HCT116 (cell line): ENCODE measurements around the gene CERS2. TPM values are rescaled to one million over a fixed set of nuclear protein-coding genes. Genes with fewer than 3 reads are reported as not detected.

Source experiments
- ATAC-seq: fragments of 200-7000 bp; cut with Tn5 transposase; 2 replicates; pipeline ENCODE4 v1.9.1; 2020; ENCODE audit warnings: mild to moderate bottlenecking, moderate library complexity
- BruUV-seq: library from RNA; stranded (reverse); fragments of 400-500 nt; replicated peaks from 2 replicates; lab custom pipeline; 2021; lab: Mats Ljungman, UMichigan
- CTCF ChIA-PET: fragments of 300-600 bp; sonication (Branson Sonifier 250); formaldehyde crosslinking; loops from one replicate; lab custom pipeline; 2021; ENCODE audit warnings: antibody characterized with exemption; lab: Charles Lee
- POLR2A ChIA-PET: fragments of 300-600, 350-600 bp; sonication (Branson Sonifier 250); formaldehyde crosslinking; loops from one replicate; lab custom pipeline; 2021; ENCODE audit warnings: antibody characterized with exemption; lab: Charles Lee
- RAD21 ChIA-PET, 2 experiments: fragments of 300-600 bp; sonication (Branson Sonifier 250); formaldehyde crosslinking; loops; one replicate each; lab custom pipeline; 2023; ENCODE audit warnings: low total read pairs in 2 of 2; ENCODE audit not compliant: uncharacterized antibody in 2 of 2, unreplicated experiment in 2 of 2, low non-redundant PET in 1 of 2; lab: Charles Lee
- DNase-seq: peaks from one replicate; pipeline ENCODE4 v3.0.0-alpha.2; 2010; ENCODE audit warnings: low read depth, low spot score
- H2AFZ ChIP-seq: fragments of 200-600 bp; shearing (Covaris generic), sonication (generic); 2 replicates; pipeline ENCODE4 v1.6.1; 2017; ENCODE audit warnings: low read depth, mixed run types, mixed read lengths, antibody characterized with exemption, low read length; ENCODE audit not compliant: poor library complexity, severe bottlenecking
- H3K27ac ChIP-seq: 2 replicates; pipeline ENCODE4 v1.5.1; 2012; ENCODE audit warnings: low read depth, low read length
- H3K27me3 ChIP-seq: fragments of 200-600 bp; sonication (generic); 2 replicates; pipeline ENCODE4 v1.6.1; 2016; ENCODE audit warnings: mixed run types, low read length, mixed read lengths; ENCODE audit not compliant: insufficient read depth
- H3K36me3 ChIP-seq, 2 experiments: fragments of 200-500 bp in 1 of 2; fragments of 200-600 bp in 1 of 2; sonication (Bioruptor generic) in 1 of 2; sonication (generic) in 1 of 2; 2 replicates each; pipeline versions ENCODE4 v1.5.1 to v1.6.1; 2014 to 2016; ENCODE audit warnings: low read length in 2 of 2, inconsistent platforms in 1 of 2, mixed read lengths in 1 of 2, mixed run types in 1 of 2; ENCODE audit not compliant: insufficient read depth in 2 of 2, control insufficient read depth in 1 of 2
- H3K4me1 ChIP-seq, 2 experiments: fragments of 200-600 bp in 1 of 2; sonication (generic) in 1 of 2; 2 replicates each; pipeline versions ENCODE4 v1.5.1 to v1.6.1; 2012 to 2017; ENCODE audit warnings: low read length in 2 of 2, inconsistent platforms in 1 of 2, mild to moderate bottlenecking in 1 of 2, mixed read lengths in 1 of 2, mixed run types in 1 of 2, moderate library complexity in 1 of 2; ENCODE audit not compliant: insufficient read depth in 2 of 2, control insufficient read depth in 1 of 2
- H3K4me2 ChIP-seq: fragments of 200-600 bp; sonication (generic); 2 replicates; pipeline ENCODE4 v1.6.1; 2017; ENCODE audit warnings: mixed run types, low read length, mixed read lengths
- H3K4me3 ChIP-seq, 2 experiments: fragments of 200-600 bp in 1 of 2; sonication (generic) in 1 of 2; replicated peaks in 1 of 2; 2 replicates each; pipeline ENCODE4 v1.5.1; 2011 to 2016; ENCODE audit warnings: low read length in 2 of 2, control low read depth in 1 of 2, low read depth in 1 of 2, mild to moderate bottlenecking in 1 of 2, mixed read lengths in 1 of 2, mixed run types in 1 of 2
- H3K79me2 ChIP-seq: fragments of 200-600 bp; sonication (generic); 2 replicates; pipeline ENCODE4 v1.6.1; 2017; ENCODE audit warnings: mild to moderate bottlenecking, mixed run types, low read length, moderate library complexity, mixed read lengths; ENCODE audit not compliant: insufficient read depth
- H3K9ac ChIP-seq: fragments of 200-600 bp; sonication (generic); 2 replicates; pipeline ENCODE4 v1.6.1; 2016; ENCODE audit warnings: low read length, mixed read lengths
- H3K9me2 ChIP-seq: fragments of 200-600 bp; sonication (generic), shearing (Covaris generic); 2 replicates; pipeline ENCODE4 v1.6.1; 2017; ENCODE audit warnings: mixed run types, mild to moderate bottlenecking, moderate library complexity; ENCODE audit not compliant: insufficient read depth
- H3K9me3 ChIP-seq, 2 experiments: fragments of 200-500 bp in 1 of 2; fragments of 200-600 bp in 1 of 2; sonication (Bioruptor generic) in 1 of 2; sonication (generic) in 1 of 2; 2 replicates each; pipeline ENCODE4 v1.6.1; 2014 to 2017; ENCODE audit warnings: low read length in 2 of 2, mixed read lengths in 2 of 2, inconsistent platforms in 1 of 2, low read depth in 1 of 2, mild to moderate bottlenecking in 1 of 2, mixed run types in 1 of 2, moderate library complexity in 1 of 2; ENCODE audit not compliant: control insufficient read depth in 1 of 2, insufficient read depth in 1 of 2
- H4K20me1 ChIP-seq: fragments of 200-600 bp; sonication (generic), shearing (Covaris generic); 2 replicates; pipeline ENCODE4 v1.6.1; 2017; ENCODE audit warnings: mixed run types, mild to moderate bottlenecking, moderate library complexity; ENCODE audit not compliant: insufficient read depth
- CBX3 ChIP-seq: IDR thresholded peaks from 2 replicates; pipeline ENCODE4 v1.6.1; 2012; ENCODE audit warnings: low read depth
- ELF1 ChIP-seq: IDR thresholded peaks from 2 replicates; pipeline ENCODE4 v1.6.1; 2012; ENCODE audit warnings: low read depth, borderline replicate concordance
- EZH2 ChIP-seq: fragments of 200-600 bp; sonication (generic); IDR thresholded peaks from 2 replicates; pipeline ENCODE4 v1.6.1; 2017; ENCODE audit warnings: antibody characterized with exemption, mixed run types
- FOSL1 ChIP-seq: IDR thresholded peaks from 2 replicates; pipeline ENCODE4 v1.6.1; 2012; ENCODE audit warnings: low read depth
- JUND ChIP-seq: IDR thresholded peaks from 2 replicates; pipeline ENCODE4 v1.6.1; 2012
- POLR2A ChIP-seq: IDR thresholded peaks from 2 replicates; pipeline ENCODE4 v1.7.0; 2011; ENCODE audit warnings: borderline replicate concordance; ENCODE audit not compliant: insufficient read depth, insufficient read length; ENCODE audit errors: extremely low read depth
- POLR2AphosphoS5 ChIP-seq: IDR thresholded peaks from 2 replicates; pipeline ENCODE4 v1.6.1; 2011; ENCODE audit warnings: mild to moderate bottlenecking, low read depth, low read length, moderate library complexity
- SRF ChIP-seq: IDR thresholded peaks from 2 replicates; pipeline ENCODE4 v1.6.1; 2012; ENCODE audit warnings: low read depth
- TCF7L2 ChIP-seq: IDR thresholded peaks from 2 replicates; pipeline ENCODE4 v1.7.0; 2011; ENCODE audit warnings: borderline replicate concordance, inconsistent platforms; ENCODE audit not compliant: insufficient read depth, insufficient read length; ENCODE audit errors: extremely low read depth
- YY1 ChIP-seq: IDR thresholded peaks from 2 replicates; pipeline ENCODE4 v1.6.1; 2011; ENCODE audit warnings: low read length, low read depth, moderate library complexity, mild to moderate bottlenecking; ENCODE audit not compliant: insufficient replicate concordance; ENCODE audit errors: extremely low read depth
- intact Hi-C: fragments of 100-400 bp; cut with micrococcal nuclease; formaldehyde crosslinking; loops from 2 replicates; pipeline ENCODE4 v1.10.0; 2022
- total RNA-seq: library from RNA; stranded (reverse); gene quantifications from one replicate; pipeline ENCODE4 v1.2.1, GENCODE V29; 2021; ENCODE audit not compliant: unreplicated experiment
- TF ChIP-seq, protein P1 (sequence below), 3 experiments: fragments of 200-600 bp in 1 of 3; sonication (generic) in 1 of 3; IDR thresholded peaks in 2 of 3; conservative IDR thresholded peaks in 1 of 3; 2 replicates each; pipeline ENCODE4 v1.5.1; 2012 to 2017; ENCODE audit warnings: low read depth in 2 of 3, low read length in 2 of 3, antibody characterized with exemption in 1 of 3, borderline replicate concordance in 1 of 3, control low read depth in 1 of 3, mild to moderate bottlenecking in 1 of 3, mixed read lengths in 1 of 3, mixed run types in 1 of 3, moderate library complexity in 1 of 3; ENCODE audit not compliant: insufficient read depth in 1 of 3
- TF ChIP-seq, protein P2 (sequence below): IDR thresholded peaks from 2 replicates; pipeline ENCODE4 v1.6.1; 2012
- TF ChIP-seq, protein P3 (sequence below): IDR thresholded peaks from 2 replicates; pipeline ENCODE4 v1.6.1; 2011; ENCODE audit warnings: mild to moderate bottlenecking, low read length, moderate library complexity; ENCODE audit not compliant: insufficient replicate concordance; ENCODE audit errors: extremely low read depth

CERS2 gene
- total RNA-seq, 1 experiment from 2014 or later = 218 TPM

DNA sequence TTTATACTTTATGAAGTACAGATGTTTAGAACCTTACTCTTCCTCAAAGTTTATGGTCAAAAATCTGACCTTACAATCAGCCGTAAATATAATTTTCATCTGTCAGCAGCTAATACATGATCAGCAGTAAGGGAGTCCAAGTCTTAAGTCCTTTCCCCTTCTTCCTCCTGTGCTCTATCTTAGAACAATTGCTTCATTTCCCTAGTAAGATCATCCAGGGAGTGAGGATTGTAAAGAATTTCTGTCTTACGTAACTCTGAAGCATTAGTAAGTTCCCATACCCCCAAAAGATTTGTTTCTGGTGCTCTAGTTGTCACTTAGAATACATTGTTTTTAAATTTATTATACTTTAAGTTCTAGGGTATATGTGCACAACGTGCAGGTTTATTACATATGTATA, 46.3 kb downstream of the CERS2 start:
- DNase-seq (no peak), ATAC-seq (no peak)
- Histone ChIP-seq H3K79me2 (peaks cover 43% of the 10 kb centered on the region), H3K4me2 (no peak overlapping the region), H3K9me2 (no peaks in the 10 kb centered on the region), H3K36me3 (peaks cover 21 to 39% of the 10 kb centered on the region in 2 experiments), H3K27ac (no peak overlapping the region), H4K20me1 (no peaks in the 10 kb centered on the region), H3K27me3 (no peaks in the 10 kb centered on the region), H3K9ac (no peak overlapping the region), H3K9me3 (peaks cover 0 to 5% of the 10 kb centered on the region in 2 experiments; a peak in 2 of 4 replicates), H3K4me1 (peaks cover 6 to 16% of the 10 kb centered on the region in 2 experiments), H2AFZ (no peak overlapping the region), H3K4me3 (no peak overlapping the region)
- POLR2A ChIA-PET = no interaction called here
- RAD21 ChIA-PET = no interaction called here
- BruUV-seq = no TSS peak
- intact Hi-C loops = loop anchor here (5.0 to 10.0 kb wide), 2 partner anchors 49 to 303 kb away; partner anchors contain the start of gene ENSA
- TF ChIP-seq YY1 (no peak), JUND (no peak), ELF1 (no peak), TCF7L2 (no peak), EZH2 (no peak), SRF (no peak)
- CTCF ChIA-PET = no interaction called here

DNA sequence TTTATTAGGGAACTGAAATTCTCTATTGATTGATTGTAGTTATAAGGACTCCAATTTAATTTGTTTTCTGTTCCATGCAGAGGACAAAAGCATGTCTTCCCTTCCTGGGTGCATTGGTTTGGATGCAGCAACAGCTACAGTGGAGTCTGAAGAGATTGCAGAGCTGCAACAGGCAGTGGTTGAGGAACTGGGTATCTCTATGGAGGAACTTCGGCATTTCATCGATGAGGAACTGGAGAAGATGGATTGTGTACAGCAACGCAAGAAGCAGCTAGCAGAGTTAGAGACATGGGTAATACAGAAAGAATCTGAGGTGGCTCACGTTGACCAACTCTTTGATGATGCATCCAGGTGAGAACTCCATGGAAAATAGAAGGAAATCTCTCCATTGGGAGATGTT, 47.0 kb downstream of the CERS2 start:
- peak overlapping the region in 1 of 2 experiments; percentile 74; a peak in 3 of 4 replicates for H3K4me3 ChIP-seq
- no peaks in the 10 kb centered on the region for H4K20me1 ChIP-seq
- H3K9me3 ChIP-seq = peaks cover 0 to 5% of the 10 kb centered on the region in 2 experiments; a peak in 2 of 4 replicates
- ChIA-PET RAD21 (no interaction called here), POLR2A (no interaction called here), CTCF (no interaction called here)
- H3K4me2 ChIP-seq = peak overlapping the region; percentile 75
- intact Hi-C loops = loop anchor here (2.0 to 10.0 kb wide), 3 partner anchors 50 to 303 kb away; partner anchors contain the start of genes ARNT and ENSA
- no peak overlapping the region; the same call in 1 of the 2 replicates for H3K27ac ChIP-seq
- peaks cover 6 to 21% of the 10 kb centered on the region in 2 experiments for H3K4me1 ChIP-seq
- BruUV-seq = no TSS peak
- H3K79me2 ChIP-seq = peaks cover 37% of the 10 kb centered on the region
- DNase-seq (no peak), ATAC-seq (no peak)
- H2AFZ ChIP-seq = no peak overlapping the region
- H3K9me2 ChIP-seq = no peaks in the 10 kb centered on the region
- H3K9ac ChIP-seq = peak overlapping the region; percentile 17; the same call in 1 of the 2 replicates
- peaks cover 21 to 39% of the 10 kb centered on the region in 2 experiments for H3K36me3 ChIP-seq
- no peaks in the 10 kb centered on the region for H3K27me3 ChIP-seq
- no peak for TF ChIP-seq POLR2A
- no peak for TF ChIP-seq ELF1
- TF ChIP-seq FOSL1 = no peak
- no peak for TF ChIP-seq SRF
- TF ChIP-seq, protein P1, sequence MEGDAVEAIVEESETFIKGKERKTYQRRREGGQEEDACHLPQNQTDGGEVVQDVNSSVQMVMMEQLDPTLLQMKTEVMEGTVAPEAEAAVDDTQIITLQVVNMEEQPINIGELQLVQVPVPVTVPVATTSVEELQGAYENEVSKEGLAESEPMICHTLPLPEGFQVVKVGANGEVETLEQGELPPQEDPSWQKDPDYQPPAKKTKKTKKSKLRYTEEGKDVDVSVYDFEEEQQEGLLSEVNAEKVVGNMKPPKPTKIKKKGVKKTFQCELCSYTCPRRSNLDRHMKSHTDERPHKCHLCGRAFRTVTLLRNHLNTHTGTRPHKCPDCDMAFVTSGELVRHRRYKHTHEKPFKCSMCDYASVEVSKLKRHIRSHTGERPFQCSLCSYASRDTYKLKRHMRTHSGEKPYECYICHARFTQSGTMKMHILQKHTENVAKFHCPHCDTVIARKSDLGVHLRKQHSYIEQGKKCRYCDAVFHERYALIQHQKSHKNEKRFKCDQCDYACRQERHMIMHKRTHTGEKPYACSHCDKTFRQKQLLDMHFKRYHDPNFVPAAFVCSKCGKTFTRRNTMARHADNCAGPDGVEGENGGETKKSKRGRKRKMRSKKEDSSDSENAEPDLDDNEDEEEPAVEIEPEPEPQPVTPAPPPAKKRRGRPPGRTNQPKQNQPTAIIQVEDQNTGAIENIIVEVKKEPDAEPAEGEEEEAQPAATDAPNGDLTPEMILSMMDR (IDR thresholded peaks at IDR 0.05 in 2 of 3, conservative IDR thresholded peaks at IDR 0.05 in 1 of 3; ENCODE audit: borderline replicate concordance in 1 of 3, insufficient read depth in 1 of 3, low read depth in 2 of 3, low read length in 2 of 3) = no peak
- TF ChIP-seq, protein P2, sequence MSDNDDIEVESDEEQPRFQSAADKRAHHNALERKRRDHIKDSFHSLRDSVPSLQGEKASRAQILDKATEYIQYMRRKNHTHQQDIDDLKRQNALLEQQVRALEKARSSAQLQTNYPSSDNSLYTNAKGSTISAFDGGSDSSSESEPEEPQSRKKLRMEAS = no peak
- TF ChIP-seq POLR2AphosphoS5 = no peak
- TF ChIP-seq EZH2 = no peak
- TF ChIP-seq CBX3 = no peak
- TF ChIP-seq, protein P3, sequence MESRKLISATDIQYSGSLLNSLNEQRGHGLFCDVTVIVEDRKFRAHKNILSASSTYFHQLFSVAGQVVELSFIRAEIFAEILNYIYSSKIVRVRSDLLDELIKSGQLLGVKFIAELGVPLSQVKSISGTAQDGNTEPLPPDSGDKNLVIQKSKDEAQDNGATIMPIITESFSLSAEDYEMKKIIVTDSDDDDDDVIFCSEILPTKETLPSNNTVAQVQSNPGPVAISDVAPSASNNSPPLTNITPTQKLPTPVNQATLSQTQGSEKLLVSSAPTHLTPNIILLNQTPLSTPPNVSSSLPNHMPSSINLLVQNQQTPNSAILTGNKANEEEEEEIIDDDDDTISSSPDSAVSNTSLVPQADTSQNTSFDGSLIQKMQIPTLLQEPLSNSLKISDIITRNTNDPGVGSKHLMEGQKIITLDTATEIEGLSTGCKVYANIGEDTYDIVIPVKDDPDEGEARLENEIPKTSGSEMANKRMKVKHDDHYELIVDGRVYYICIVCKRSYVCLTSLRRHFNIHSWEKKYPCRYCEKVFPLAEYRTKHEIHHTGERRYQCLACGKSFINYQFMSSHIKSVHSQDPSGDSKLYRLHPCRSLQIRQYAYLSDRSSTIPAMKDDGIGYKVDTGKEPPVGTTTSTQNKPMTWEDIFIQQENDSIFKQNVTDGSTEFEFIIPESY = no peak
